Astrocyte (in vitro differentiated cells and primary cell): ENCODE data around the gene PEPD. TPM values are rescaled to one million over a fixed set of nuclear protein-coding genes. Genes with fewer than 3 reads are reported as not detected.

Experiments
- DNase-seq: peaks from one replicate; pipeline ENCODE4 v3.0.0-alpha.2; 2010; ENCODE audit warnings: low read depth
- FAIRE-seq: peaks from 2 replicates; lab custom pipeline; 2011; peaks lifted over from hg19 to GRCh38; lab: Jason Lieb, UNC
- H2AFZ ChIP-seq: 2 replicates; pipeline ENCODE4 v1.6.0; 2012; ENCODE audit warnings: low read depth, low read length, inconsistent platforms
- H3K27ac ChIP-seq: 2 replicates; pipeline ENCODE4 v1.5.1; 2011; ENCODE audit warnings: low read depth, low read length, inconsistent platforms
- H3K27me3 ChIP-seq: 2 replicates; pipeline ENCODE4 v1.6.0; 2011; ENCODE audit warnings: low read length, inconsistent platforms; ENCODE audit not compliant: insufficient read depth
- H3K36me3 ChIP-seq: 2 replicates; pipeline ENCODE4 v1.5.1; 2011; ENCODE audit warnings: low read length, inconsistent platforms; ENCODE audit not compliant: insufficient read depth
- H3K4me1 ChIP-seq: 2 replicates; pipeline ENCODE4 v1.5.1; 2011; ENCODE audit warnings: low read length, inconsistent platforms; ENCODE audit not compliant: insufficient read depth
- H3K4me2 ChIP-seq: 2 replicates; pipeline ENCODE4 v1.6.0; 2012; ENCODE audit warnings: low read length, inconsistent platforms
- H3K4me3 ChIP-seq: 2 replicates; pipeline ENCODE4 v1.5.1; 2011; ENCODE audit warnings: low read depth, mild to moderate bottlenecking, low read length, inconsistent platforms; ENCODE audit not compliant: insufficient read depth
- H3K79me2 ChIP-seq: 2 replicates; pipeline ENCODE4 v1.6.0; 2012; ENCODE audit warnings: mild to moderate bottlenecking, low read length, inconsistent platforms; ENCODE audit not compliant: insufficient read depth
- H3K9ac ChIP-seq: 2 replicates; pipeline ENCODE4 v1.6.0; 2012; ENCODE audit warnings: mild to moderate bottlenecking, low read length, inconsistent platforms
- H3K9me3 ChIP-seq: 2 replicates; pipeline ENCODE4 v1.5.1; 2012; ENCODE audit warnings: low read depth, mild to moderate bottlenecking, low read length, inconsistent platforms; ENCODE audit not compliant: insufficient read depth
- H4K20me1 ChIP-seq: 2 replicates; pipeline ENCODE4 v1.6.0; 2012; ENCODE audit warnings: low read length, inconsistent platforms; ENCODE audit not compliant: insufficient read depth
- H3K27ac Mint-ChIP-seq: one replicate; pipeline ENCODE4 v1.8.0; 2021; ENCODE audit warnings: mild to moderate bottlenecking, mixed read lengths; ENCODE audit not compliant: unreplicated experiment
- H3K27me3 Mint-ChIP-seq: one replicate; pipeline ENCODE4 v1.8.0; 2021; ENCODE audit warnings: low read depth, mixed read lengths; ENCODE audit not compliant: unreplicated experiment
- H3K36me3 Mint-ChIP-seq: one replicate; pipeline ENCODE4 v1.8.0; 2021; ENCODE audit warnings: low read depth, mixed read lengths; ENCODE audit not compliant: unreplicated experiment
- H3K4me1 Mint-ChIP-seq: one replicate; pipeline ENCODE4 v1.8.0; 2021; ENCODE audit warnings: low read depth, mixed read lengths; ENCODE audit not compliant: unreplicated experiment
- H3K4me3 Mint-ChIP-seq: one replicate; pipeline ENCODE4 v1.8.0; 2021; ENCODE audit warnings: mild to moderate bottlenecking, moderate library complexity, mixed read lengths; ENCODE audit not compliant: unreplicated experiment
- H3K9me3 Mint-ChIP-seq: one replicate; pipeline ENCODE4 v1.8.0; 2021; ENCODE audit warnings: mild to moderate bottlenecking, mixed read lengths; ENCODE audit not compliant: unreplicated experiment
- EZH2 ChIP-seq: IDR thresholded peaks from 2 replicates; pipeline ENCODE4 v1.6.1; 2012; ENCODE audit warnings: mild to moderate bottlenecking, low read length, inconsistent platforms; ENCODE audit not compliant: insufficient read depth
- total RNA-seq: library from RNA; stranded (reverse); gene quantifications from 2 replicates; pipeline ENCODE4 v1.2.1, GENCODE V29; 2021
- TF ChIP-seq, protein P1 (sequence below): IDR thresholded peaks from 2 replicates; pipeline ENCODE4 v1.5.1; 2011; ENCODE audit warnings: low read depth, mild to moderate bottlenecking, inconsistent platforms, low read length, moderate library complexity; ENCODE audit not compliant: insufficient read depth

The PEPD gene
- total RNA-seq, 1 donor from 2014 or later = 37.9 TPM

DNA sequence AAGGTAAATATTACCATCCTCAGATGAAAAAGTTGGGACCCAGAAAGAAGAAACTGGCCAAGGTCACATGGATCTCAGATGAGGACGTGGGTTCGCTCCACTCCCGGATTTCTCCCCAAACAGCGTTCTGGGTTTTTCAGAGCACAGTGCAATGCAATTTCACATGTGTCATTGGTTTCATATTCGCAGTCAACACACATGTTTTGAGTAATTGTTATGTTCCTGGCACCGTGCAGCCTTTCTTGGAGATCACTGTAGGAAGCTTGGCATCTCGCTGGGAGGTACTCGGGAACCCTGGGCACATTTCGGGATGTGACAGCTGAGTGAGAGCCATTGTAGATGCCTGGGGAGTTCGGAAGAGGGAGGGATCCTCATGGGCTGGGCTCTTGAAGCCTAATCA lies 174.3 kb downstream of the PEPD start:
- H4K20me1 ChIP-seq = no peaks in the 10 kb centered on the region
- FAIRE-seq (no peak), DNase-seq (no peak)
- H3K4me1 Mint-ChIP-seq = no peaks in the 10 kb centered on the region
- H3K9me3 Mint-ChIP-seq = no peaks in the 10 kb centered on the region
- H3K27ac Mint-ChIP-seq = no peak overlapping the region
- H2AFZ ChIP-seq = no peak overlapping the region
- TF ChIP-seq, protein P1, sequence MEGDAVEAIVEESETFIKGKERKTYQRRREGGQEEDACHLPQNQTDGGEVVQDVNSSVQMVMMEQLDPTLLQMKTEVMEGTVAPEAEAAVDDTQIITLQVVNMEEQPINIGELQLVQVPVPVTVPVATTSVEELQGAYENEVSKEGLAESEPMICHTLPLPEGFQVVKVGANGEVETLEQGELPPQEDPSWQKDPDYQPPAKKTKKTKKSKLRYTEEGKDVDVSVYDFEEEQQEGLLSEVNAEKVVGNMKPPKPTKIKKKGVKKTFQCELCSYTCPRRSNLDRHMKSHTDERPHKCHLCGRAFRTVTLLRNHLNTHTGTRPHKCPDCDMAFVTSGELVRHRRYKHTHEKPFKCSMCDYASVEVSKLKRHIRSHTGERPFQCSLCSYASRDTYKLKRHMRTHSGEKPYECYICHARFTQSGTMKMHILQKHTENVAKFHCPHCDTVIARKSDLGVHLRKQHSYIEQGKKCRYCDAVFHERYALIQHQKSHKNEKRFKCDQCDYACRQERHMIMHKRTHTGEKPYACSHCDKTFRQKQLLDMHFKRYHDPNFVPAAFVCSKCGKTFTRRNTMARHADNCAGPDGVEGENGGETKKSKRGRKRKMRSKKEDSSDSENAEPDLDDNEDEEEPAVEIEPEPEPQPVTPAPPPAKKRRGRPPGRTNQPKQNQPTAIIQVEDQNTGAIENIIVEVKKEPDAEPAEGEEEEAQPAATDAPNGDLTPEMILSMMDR = no peak
- TF ChIP-seq EZH2 = no peak
- no peak overlapping the region for H3K9ac ChIP-seq
- no peaks in the 10 kb centered on the region for H3K36me3 Mint-ChIP-seq
- H3K4me3 Mint-ChIP-seq = no peak overlapping the region
- no peaks in the 10 kb centered on the region for H3K79me2 ChIP-seq
- no peak overlapping the region for H3K27ac ChIP-seq
- H3K4me1 ChIP-seq = no peaks in the 10 kb centered on the region
- H3K4me2 ChIP-seq = no peak overlapping the region
- peaks cover 16% of the 10 kb centered on the region for H3K27me3 ChIP-seq
- no peaks in the 10 kb centered on the region for H3K36me3 ChIP-seq
- H3K4me3 ChIP-seq = no peak overlapping the region
- H3K27me3 Mint-ChIP-seq = peaks cover 43% of the 10 kb centered on the region
- no peaks in the 10 kb centered on the region for H3K9me3 ChIP-seq

DNA sequence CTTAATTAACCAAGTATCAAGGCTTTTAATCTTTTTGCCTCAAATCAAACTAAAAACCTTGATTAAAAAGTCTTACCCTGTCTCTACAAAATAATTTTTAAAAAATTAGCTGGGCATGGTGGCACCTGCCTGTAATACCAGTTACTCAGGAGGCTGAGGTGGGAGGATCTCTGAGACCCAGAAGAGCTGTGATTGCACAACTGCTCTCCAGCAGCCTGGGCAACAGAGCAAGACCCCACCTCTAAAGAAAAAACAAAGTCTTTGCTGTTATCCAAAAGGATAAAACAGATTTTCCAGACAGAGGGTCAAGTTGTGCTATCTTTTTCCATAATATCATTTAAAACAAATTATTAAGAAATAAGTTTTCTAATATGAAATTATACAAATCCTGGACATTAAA lies 174.9 kb downstream of the PEPD start:
- no peaks in the 10 kb centered on the region for H3K9me3 Mint-ChIP-seq
- DNase-seq (no peak), FAIRE-seq (no peak)
- Histone ChIP-seq H2AFZ (no peak overlapping the region), H3K79me2 (no peaks in the 10 kb centered on the region), H3K27me3 (peaks cover 16% of the 10 kb centered on the region), H3K4me2 (no peak overlapping the region), H3K27ac (no peak overlapping the region), H3K9me3 (no peaks in the 10 kb centered on the region), H3K4me1 (no peaks in the 10 kb centered on the region), H3K4me3 (no peak overlapping the region), H3K9ac (no peak overlapping the region), H4K20me1 (no peaks in the 10 kb centered on the region), H3K36me3 (no peaks in the 10 kb centered on the region)
- H3K4me1 Mint-ChIP-seq = no peaks in the 10 kb centered on the region
- TF ChIP-seq, protein P1 = no peak
- no peak for TF ChIP-seq EZH2
- no peaks in the 10 kb centered on the region for H3K36me3 Mint-ChIP-seq
- peaks cover 44% of the 10 kb centered on the region for H3K27me3 Mint-ChIP-seq
- no peak overlapping the region for H3K4me3 Mint-ChIP-seq
- no peak overlapping the region for H3K27ac Mint-ChIP-seq

DNA sequence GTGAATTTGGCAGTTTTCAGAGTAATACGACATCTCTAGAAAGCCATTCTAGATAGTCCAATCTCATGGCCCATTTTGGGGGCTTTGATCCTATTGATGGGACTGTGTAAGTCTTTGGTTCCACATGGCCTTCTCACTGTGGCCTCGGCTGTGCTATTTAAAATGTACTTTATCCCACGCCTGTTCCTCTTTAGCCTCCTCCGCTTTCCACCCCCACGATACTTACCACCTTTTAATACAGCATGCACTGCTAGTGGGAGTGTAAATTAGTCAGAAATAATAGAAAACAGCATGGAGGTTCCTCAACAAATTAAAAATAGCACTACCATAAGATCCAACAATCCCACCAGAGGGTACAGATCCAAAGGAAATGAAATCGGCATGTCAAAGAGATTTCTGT lies 176.4 kb downstream of the PEPD start:
- Mint-ChIP-seq H3K27me3 (peaks cover 57% of the 10 kb centered on the region), H3K36me3 (no peaks in the 10 kb centered on the region), H3K4me1 (no peaks in the 10 kb centered on the region), H3K9me3 (no peaks in the 10 kb centered on the region), H3K4me3 (no peak overlapping the region), H3K27ac (no peak overlapping the region)
- Histone ChIP-seq H3K9ac (no peak overlapping the region), H3K27me3 (peaks cover 15% of the 10 kb centered on the region), H4K20me1 (no peaks in the 10 kb centered on the region), H3K4me2 (no peak overlapping the region), H3K4me1 (no peaks in the 10 kb centered on the region), H3K27ac (no peak overlapping the region), H3K9me3 (no peaks in the 10 kb centered on the region), H3K4me3 (no peak overlapping the region), H3K79me2 (no peaks in the 10 kb centered on the region), H3K36me3 (no peaks in the 10 kb centered on the region), H2AFZ (no peak overlapping the region)
- DNase-seq (no peak), FAIRE-seq (no peak)
- TF ChIP-seq, protein P1 = no peak
- no peak for TF ChIP-seq EZH2
